Peyer's patch (tissue), 4 donors: ENCODE data around the gene KLK7. TPM values are rescaled to one million over a fixed set of nuclear protein-coding genes. Genes with fewer than 3 reads are reported as not detected.

Source experiments
- DNase-seq, 3 donors: peaks; one replicate each; pipeline ENCODE4 v3.0.0-alpha.2; 2017 to 2019
- H3K27ac ChIP-seq, 4 donors: fragments of 200-600 bp; sonication (generic); one replicate each; pipeline ENCODE4 v1.5.1; 2016 to 2019
- H3K27me3 ChIP-seq, 2 donors: fragments of 200-600 bp; sonication (generic); one replicate each; pipeline ENCODE4 v1.5.1; 2019
- H3K36me3 ChIP-seq, 3 donors: fragments of 200-600 bp; sonication (generic); one replicate each; pipeline ENCODE4 v1.5.1; 2016 to 2019
- H3K4me1 ChIP-seq, 4 donors: fragments of 200-600 bp; sonication (generic); one replicate each; pipeline ENCODE4 v1.5.1; 2016 to 2019
- H3K4me3 ChIP-seq, 4 donors: fragments of 200-600 bp; sonication (generic); 1 replicate in 3 of 4; 2 replicates in 1 of 4; pipeline ENCODE4 v1.5.1; 2016 to 2019; ENCODE audit warnings: mild to moderate bottlenecking in 1 of 4
- H3K9me3 ChIP-seq, 4 donors: fragments of 200-600 bp; sonication (generic); one replicate each; pipeline ENCODE4 v1.5.1; 2016 to 2019; ENCODE audit warnings: mild to moderate bottlenecking in 1 of 4
- CTCF ChIP-seq, 6 experiments: fragments of 450-650 bp in 4 of 6; fragments of 200-600 bp in 2 of 6; sonication (generic) in 1 of 6; IDR thresholded peaks; one replicate each; pipeline ENCODE4 v1.5.1; 2017 to 2019; ENCODE audit warnings: antibody characterized with exemption in 6 of 6, mild to moderate bottlenecking in 3 of 6, moderate library complexity in 1 of 6
- POLR2A ChIP-seq, 2 donors: fragments of 450-650 bp; IDR thresholded peaks; one replicate each; pipeline ENCODE4 v1.5.1; 2017; ENCODE audit warnings: antibody characterized with exemption in 2 of 2, mild to moderate bottlenecking in 2 of 2, moderate library complexity in 2 of 2
- total RNA-seq, 4 donors: library from RNA; depleted of rRNA; stranded (reverse); fragments of >200 nt; gene quantifications; one replicate each; pipeline ENCODE4 v1.1.0, GENCODE V29; 2016

The KLK7 gene
- total RNA-seq, 4 donors from 2014 or later = 1.2 to 9.9 TPM; not detected in 2

GRCh38 chr19:50943074-50943828, 40.5 kb downstream of the KLK7 start:
- TF ChIP-seq CTCF (IDR thresholded peaks at IDR 0.05) (no peak), POLR2A (IDR thresholded peaks at IDR 0.05) (no peak)
- H3K27ac ChIP-seq = no peak overlapping the region
- no peaks in the 10 kb centered on the region for H3K27me3 ChIP-seq

GRCh38 chr19:50939596-50939995, 44.1 kb downstream of the KLK7 start:
- Histone ChIP-seq H3K27me3 (no peaks in the 10 kb centered on the region), H3K9me3 (peaks cover 0 to 5% (median 0%) of the 10 kb centered on the region in 4 donors), H3K36me3 (no peaks in the 10 kb centered on the region), H3K27ac (no peak overlapping the region), H3K4me3 (no peak overlapping the region), H3K4me1 (no peaks in the 10 kb centered on the region)
- TF ChIP-seq CTCF (IDR thresholded peaks at IDR 0.05) (no peak), POLR2A (IDR thresholded peaks at IDR 0.05) (no peak)
- DNase-seq = no peak

More at GRCh38 chr19:50943074-50943828, 40.5 kb downstream of the KLK7 start:
- Histone ChIP-seq H3K4me1 (no peaks in the 10 kb centered on the region), H3K4me3 (no peak overlapping the region), H3K36me3 (no peaks in the 10 kb centered on the region), H3K9me3 (peaks cover 0 to 5% (median 0%) of the 10 kb centered on the region in 4 donors)
- DNase-seq = no peak

GRCh38 chr19:50933640-50934039, 50.1 kb downstream of the KLK7 start:
- TF ChIP-seq CTCF (IDR thresholded peaks at IDR 0.05) = no peak
- TF ChIP-seq POLR2A (IDR thresholded peaks at IDR 0.05) = no peak
- Histone ChIP-seq H3K4me3 (no peak overlapping the region), H3K9me3 (no peaks in the 10 kb centered on the region), H3K36me3 (no peaks in the 10 kb centered on the region), H3K27ac (no peak overlapping the region), H3K4me1 (no peaks in the 10 kb centered on the region), H3K27me3 (no peaks in the 10 kb centered on the region)
- DNase-seq = no peak

GRCh38 chr19:50932690-50933083, 51.0 kb downstream of the KLK7 start:
- H3K36me3 ChIP-seq = no peaks in the 10 kb centered on the region
- DNase-seq = no peak
- TF ChIP-seq CTCF (IDR thresholded peaks at IDR 0.05) = no peak
- no peak for TF ChIP-seq POLR2A (IDR thresholded peaks at IDR 0.05)
- H3K4me1 ChIP-seq = no peaks in the 10 kb centered on the region
- H3K4me3 ChIP-seq = no peak overlapping the region
- H3K27me3 ChIP-seq = no peaks in the 10 kb centered on the region
- no peak overlapping the region for H3K27ac ChIP-seq
- H3K9me3 ChIP-seq = no peaks in the 10 kb centered on the region

GRCh38 chr19:50932018-50932689, 51.6 kb downstream of the KLK7 start:
- no peak overlapping the region for H3K27ac ChIP-seq
- no peaks in the 10 kb centered on the region for H3K9me3 ChIP-seq
- no peak for TF ChIP-seq CTCF (IDR thresholded peaks at IDR 0.05)
- no peak for TF ChIP-seq POLR2A (IDR thresholded peaks at IDR 0.05)
- no peaks in the 10 kb centered on the region for H3K36me3 ChIP-seq
- H3K4me3 ChIP-seq = no peak overlapping the region
- no peaks in the 10 kb centered on the region for H3K27me3 ChIP-seq
- DNase-seq = no peak
- no peaks in the 10 kb centered on the region for H3K4me1 ChIP-seq
